HG03354 (cell line): Measurements from ENCODE around the gene GCK.

ENCODE experiments used
- ATAC-seq: cut with Tn5 transposase; IDR thresholded peaks from one replicate; pipeline ENCODE4 v1.9.1; 2021; ENCODE audit warnings: mild to moderate bottlenecking; ENCODE audit not compliant: unreplicated experiment, poor library complexity, severe bottlenecking

Gene GCK

DNA sequence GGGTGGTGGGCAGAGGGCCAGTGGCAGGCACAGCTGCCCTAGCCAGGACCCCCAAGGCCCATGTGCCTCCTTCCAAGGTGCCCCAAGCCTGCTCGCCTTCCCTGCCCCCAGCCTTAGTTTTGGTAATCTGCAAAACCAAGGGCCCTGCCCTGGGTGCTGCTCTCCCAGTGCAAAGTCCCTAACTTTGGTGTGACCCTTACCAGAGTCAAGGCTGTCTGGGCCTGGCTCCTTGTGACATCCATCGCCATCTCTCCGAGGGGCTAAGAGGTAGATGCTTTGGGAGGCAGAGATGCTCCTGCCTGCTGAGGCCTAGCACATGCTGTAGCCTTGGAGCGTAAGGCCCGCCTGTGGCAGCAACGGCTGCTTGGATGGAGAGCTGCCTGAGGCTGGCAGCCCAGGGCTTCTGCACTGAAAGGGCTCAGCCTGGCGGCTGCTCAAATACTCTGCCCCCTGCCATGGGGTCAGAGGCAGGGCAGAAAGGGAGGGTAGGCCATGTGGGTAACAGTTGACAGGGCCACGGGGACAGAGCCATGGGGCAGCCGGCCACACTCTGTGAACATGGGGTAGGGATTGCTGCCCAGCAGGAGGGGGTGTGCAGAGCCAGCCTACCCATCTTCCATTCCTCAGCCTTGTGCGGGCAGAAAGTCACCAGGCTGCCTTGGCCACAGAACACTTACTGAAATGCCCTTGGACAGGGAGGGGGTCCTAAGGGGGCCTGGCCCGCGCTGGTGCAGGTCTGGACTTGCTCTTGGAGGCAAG, 30.2 kb downstream of the GCK start:
- ATAC-seq: no peak

DNA sequence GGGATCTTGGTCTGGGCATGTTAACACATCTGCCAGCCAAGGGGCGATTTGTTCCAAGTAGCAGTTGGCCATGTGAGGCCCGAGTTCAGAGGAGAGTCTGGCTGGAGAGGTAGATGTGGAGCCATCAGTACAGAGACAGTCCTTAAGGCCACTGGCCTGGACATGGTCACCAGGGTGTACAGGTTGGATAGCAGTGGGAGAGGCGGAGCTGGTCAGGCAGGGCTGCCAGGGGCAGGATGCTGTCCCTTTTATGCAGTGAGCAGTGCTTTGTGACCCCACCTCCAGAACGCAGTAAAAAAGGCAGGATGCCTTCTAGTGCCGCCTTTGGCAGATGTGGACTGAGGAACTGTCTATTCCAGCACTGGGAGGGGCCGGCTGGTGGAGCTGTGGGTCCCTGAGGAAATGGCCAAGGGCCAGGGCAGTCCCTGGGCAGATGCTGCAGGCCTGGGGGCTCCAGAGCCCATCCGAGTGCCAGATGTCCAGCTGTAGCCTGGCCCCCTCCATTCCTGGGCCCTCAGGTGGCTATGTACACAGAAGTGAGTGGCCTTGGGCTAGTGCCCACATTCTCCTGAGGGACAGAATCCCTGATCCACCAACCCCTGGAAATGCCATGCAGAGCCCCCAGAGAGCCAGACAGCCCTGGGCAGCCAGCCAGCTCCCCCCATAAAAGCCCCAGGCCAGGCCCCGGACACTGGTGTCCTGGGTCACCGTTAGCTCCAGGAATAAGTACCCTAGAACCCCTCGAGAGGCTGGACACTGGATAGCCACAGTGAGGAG, 31.0 kb downstream of the GCK start:
- ATAC-seq: no peak

DNA sequence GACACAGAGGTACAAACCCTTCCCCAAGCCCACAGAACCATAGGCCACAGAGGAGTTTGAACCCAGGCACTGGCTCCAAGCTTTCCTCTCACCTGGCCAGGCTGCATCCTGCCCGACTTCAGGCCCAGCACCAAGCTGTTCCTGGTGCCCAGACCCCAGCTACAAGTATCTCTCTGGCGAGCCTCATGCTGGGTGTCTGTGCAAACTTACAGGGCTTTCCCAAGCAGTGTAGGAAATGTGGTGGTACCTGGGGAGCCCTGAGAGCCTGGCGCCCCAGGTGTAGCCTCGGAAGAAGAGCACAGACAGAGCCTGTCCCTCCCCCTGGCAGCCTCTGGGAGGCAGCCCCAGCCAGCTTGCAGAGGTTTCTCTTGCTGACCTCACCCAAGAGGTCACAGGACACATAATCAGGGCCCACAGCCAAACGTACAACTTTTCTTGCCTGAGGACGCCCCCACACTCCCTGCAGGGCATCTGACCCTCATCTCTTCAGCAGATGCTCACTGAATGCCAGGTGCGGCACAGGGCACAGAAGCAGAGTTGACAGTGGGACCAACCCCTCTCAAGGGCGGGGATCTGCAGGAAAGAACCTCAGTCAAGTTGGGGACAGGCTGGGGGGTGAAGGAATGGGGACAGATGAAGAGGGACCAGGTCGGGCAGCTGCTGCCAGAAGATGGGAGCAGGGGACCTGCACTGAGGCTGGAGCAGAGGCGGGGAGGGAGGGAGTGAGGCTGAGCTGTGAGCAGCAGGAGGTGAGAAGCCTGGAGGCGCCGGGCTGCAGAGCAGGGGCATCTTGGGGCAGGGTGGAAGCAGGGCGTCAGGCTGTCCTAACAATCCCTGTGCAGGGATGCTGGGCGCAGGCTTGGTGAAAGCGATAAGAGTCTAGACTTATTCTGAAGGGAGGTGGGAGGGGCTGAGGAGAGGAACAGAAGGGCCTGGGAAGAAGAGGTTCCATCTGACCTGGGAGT, 31.8 kb downstream of the GCK start:
- no peak for ATAC-seq

DNA sequence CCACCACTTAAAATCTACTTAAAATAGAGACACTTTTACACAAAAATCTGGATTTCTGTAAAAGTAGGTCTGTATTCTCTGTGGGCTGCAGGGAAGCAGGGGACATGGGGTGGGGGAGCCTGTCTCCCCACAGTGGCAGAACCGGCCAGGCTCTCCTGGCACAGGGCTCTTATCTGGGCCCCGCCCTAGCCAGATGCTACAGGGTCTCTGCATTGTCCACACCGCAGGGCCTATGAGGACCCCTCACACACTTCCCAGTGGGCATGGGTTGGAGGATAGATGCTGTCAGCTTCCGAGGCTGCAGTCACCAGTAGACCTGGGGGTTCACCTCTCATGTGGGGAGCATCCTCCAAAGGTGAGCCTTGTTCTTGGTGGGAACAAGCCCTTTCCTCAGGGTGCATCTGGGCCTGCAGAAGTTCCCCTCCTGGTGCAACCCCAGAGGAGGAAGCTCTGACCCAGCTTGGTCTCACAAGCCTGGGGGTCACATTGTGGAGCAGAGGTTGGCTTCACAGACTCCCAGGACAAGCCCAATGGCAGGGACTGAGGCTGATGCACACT, 32.7 kb downstream of the GCK start:
- no peak for ATAC-seq

DNA sequence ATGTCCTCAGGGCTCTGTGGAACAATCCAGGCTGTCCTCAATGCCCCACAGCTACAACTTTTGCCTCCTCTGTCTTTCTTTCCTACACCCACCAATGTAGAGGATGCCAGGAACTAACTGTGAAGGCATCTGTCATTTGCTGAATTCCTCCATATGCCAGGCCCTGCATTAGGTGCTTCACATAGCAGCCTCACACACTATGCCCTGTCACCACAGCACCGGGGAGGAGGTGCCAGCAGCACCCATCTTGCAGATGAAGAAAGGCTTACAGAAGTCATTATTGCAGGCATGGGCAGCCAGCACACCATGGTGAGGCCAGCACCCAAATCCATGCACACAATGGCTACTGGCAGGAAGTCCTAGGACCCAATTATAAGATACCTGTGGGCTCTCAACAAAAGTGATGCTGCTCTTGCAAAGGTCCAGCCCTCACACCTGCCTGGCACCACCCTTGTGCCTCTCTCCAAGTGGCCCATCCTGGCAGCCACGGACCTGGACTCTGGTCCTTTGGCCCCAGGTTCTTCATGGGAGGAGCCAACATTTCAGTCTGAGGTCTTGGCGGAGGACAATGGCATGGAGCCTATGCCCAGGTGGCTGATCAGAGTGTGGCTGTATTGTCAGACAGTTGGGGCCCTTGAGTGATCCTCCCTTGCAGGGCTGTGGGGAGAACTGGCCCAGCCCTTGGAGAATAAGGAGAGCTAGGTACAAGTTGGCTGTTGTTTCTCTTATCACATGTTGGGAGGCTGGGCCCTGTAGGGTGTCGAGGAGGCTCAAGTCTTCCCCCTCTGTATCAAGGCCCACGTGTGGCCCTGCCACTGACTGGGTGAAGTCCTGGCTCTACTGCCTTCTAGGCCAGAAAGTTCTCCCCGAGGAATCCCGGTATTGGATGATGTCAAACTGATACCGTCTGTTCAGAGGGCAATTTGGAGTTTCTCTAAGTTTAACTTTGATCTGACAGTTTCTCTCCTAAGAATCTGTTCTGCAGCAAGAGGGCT, 33.8 kb downstream of the GCK start:
- no peak for ATAC-seq

DNA sequence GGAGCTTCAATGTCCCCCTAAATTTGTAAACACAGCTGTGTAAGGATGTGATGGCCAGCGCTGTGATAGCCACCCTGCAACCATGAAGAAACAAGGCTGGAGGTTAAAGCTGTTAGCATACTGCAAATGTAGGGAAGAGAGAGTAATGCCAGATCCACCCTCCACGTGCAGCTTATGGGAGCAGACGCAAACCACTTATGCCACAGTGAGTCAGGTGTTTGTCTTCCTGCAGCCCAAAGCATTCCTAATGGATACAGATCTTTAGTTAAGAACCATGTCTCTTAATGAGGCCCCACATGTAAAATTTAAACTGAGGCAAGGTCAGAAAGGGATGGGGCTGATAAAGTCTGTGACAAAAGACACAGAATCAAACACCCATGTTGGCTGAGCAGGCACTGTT, 34.5 kb downstream of the GCK start:
- no peak for ATAC-seq

DNA sequence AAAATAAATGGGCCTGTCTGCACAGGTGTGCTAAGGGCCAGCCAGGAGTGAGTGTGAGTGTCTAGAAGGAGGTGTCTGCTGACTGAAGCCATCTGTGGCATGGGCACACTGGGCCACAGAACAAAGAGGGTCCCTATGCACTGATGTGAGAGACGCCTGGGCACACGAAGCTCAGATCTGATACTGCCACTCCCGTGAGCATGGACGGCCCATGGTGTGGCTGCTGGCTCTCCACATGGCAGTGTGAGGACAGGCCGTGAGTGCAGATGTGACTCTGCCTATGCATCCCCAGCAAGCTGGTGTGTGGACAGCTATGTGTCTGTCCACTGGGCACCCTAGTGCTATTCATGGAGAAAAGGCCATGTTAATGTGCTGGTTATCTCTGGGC, 35.3 kb downstream of the GCK start:
- no peak for ATAC-seq

DNA sequence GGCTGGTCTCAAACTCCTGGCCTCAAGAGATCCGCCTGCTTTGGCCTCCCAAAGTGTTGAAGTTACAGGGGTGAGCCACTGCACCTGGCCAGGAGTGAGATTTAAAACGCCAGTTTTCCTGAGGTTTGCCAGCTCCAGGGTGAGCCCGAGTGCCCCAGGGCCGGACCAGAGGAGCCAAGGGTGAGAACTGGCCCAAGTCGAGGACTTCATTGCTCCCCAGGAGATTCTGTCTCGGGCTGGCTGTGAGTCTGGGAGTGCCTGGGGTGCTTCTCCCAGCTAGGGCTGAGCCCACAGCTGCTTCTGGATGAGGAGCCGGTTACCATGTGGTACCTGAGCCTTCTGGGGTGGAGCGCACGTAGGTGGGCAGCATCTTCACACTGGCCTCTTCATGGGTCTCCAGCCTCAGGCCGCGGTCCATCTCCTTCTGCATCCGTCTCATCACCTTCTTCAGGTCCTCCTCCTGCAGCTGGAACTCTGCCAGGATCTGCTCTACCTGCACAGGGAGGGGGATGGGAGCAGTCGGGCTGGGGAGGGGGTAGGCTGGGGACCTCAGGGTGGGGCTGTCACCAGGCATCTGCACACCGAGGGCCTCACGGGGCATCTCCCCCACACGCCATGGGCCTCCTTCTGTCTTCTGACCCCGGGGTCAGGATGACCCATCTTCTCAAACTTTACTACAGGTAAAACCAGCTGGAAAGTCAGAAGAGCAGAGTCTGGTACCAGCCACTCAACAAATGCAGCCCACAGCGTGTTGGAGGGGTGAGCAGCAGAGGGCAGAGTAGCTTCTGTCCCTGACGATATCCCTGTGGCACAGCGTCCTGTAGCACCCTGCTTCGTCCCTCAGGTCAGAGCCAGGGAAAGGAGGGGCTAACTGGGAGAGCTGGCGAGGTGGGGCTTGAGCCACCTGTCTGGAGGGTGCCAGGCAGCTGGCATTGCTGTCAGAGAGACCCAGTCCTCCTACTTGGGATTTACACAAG, 36.0 kb downstream of the GCK start:
- ATAC-seq: no peak

DNA sequence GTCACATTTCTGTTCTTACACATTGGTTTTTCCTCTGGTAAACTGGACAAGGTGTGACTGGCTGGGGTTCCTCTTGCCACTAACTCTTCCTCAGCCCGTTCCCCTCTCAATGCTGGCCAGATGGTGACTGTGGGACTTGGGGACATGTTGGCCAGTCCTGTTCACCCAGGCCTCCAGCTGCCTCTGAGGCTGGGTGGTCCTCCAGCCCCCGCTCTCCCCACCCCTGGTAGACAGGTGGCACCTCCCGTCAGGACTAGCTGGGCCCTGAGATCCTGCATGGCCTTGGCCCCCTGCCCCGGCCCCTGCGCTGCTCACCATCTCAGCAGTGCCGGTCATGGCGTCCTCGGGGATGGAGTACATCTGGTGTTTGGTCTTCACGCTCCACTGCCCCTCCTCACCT, 37.3 kb downstream of the GCK start:
- no peak for ATAC-seq

DNA sequence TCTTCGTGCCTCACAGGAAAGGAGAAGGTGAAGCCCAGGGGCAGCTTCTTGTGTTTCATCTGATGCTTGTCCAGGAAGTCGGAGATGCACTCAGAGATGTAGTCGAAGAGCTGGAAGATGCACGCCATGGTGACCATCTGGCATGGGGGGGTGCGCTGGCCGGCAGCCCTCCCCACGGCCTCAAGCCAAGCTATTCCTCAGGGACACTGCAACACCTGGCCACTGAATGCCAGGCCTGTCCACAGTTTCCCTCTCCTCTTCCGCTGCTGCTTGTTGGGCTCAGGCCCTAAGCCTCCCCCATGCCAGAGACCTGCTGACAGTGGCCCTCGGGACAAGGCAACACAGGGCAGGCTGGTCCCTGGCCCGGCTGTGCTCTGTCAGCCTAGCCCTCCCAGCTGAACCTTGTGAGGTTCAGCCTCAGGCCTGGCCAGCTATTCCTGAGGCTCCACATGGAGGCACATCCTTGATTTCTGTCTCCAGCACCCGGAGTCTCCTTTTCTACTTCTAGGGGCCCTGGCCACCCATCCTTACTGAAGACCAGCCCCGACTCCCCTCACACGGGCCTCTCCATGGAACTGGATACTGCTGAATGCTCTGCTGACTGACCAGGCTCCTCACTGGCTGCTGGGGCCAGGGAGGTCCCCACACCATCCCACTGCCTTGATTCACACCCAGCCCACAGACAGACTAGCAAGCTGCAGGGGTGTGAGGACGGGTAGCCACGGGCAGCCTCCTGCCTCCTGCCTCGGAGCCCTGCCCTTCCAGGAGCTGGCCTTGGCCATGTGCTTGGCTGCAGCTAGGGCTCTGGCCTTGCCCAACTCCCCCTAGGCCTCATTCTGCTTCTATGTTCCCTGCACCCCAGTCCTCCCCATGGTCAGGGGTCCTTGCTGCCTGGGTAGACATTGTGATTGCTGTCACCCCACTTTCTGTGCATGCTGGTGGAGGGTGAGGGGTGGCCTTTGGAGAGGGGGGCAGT, 38.0 kb downstream of the GCK start:
- no peak for ATAC-seq

DNA sequence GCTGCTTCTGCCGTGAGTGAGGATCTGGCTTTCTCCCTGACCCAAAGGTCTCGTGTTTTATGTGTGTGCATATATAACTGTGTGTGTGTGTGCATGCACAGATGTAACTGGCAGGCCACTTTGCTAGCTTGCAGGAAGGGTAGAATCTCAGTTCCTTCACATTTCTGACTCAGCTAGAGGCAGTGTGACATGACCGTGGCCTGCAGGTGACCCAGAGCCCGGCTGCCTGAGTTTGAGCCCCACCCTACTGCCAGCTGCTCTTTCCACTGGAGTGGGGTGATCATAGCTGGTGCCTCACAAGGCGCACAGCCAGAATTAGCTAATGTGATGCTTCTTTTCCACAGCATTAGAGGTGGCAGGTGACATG, 38.8 kb downstream of the GCK start:
- peak; percentile 69 for ATAC-seq

DNA sequence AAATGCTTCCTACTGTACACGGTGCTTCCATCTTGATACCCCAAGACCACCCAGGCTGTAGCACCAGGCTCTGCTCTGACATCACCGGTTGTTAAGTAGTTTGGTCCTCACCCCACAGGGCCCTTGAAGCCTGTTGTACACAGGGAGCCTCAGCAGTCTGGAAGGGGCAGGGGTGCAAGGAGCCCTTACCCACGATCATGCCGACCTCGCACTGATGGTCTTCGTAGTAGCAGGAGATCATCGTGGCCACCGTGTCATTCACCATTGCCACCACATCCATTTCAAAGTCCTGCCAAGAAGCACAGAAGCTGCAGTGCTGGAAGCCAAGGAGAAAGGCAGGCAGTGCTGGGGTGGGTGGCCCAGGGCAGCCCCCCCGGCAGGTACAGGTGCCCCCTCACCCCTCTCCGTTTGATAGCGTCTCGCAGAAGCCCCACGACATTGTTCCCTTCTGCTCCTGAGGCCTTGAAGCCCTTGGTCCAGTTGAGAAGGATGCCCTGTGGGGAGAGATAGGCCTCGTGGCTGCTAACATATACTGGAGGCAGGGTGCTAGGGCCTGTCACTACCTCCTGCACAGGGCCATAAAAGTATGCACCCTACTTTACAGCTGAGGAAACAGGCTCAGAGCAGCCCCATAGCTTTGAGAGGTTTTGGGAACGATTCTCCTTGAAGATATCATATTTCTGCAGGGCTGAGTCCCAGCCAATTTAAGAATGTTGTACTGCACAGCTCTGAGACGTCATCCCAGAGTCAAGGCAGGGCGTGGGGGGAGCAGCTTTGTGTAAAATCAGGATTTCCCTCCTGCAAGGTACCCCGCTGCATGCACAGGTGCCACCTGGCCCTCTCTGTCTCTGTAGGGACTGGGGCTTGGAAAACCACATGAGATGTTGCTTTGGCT, 39.4 kb downstream of the GCK start:
- ATAC-seq: peak; percentile 4

DNA sequence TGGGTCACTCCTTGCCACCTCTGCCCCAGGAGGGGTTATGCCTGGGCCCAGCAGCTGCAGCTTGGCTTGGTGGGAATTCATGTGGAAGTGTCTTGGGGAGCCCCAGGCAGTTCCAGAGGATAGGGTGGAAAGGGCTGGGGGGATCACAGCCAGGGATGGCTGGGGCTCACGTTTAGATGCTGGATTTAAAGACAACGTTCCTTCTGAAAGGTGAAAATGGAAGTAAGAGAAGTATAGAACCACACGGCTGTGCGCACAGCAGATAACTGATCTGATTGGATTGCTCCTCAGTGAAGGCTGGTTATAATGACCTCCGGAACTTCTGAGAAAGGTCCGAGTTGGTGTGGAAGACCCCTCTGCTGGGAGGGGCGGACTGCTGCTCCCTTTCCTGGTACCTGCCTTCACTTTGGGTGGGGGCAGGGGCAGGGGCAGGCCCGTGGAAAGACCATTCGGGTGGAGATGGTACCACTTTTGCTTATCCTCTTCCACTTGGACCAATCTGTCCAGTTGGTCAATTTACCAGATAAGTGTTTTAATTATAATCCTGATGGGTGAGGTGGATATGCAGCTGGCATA, 40.2 kb downstream of the GCK start:
- ATAC-seq: no peak

DNA sequence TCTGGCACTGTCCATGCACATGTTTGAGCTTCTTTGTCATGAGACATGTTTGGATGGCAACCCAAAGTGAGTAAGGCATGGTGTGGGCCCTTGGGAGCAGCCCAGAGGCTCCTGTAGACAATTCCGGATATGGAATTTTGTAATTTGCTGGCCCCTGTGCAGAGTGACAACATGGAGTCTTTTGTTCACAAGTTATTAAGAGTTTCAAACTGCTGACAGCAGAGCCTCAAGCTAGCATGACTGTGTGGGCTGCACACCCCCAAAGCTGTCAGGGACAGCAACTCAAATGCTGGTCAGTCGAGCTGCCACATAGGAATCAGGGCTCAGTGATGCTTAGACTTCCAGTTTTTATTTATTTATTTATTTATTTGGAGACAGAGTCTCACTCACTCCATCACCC, 41.1 kb downstream of the GCK start:
- no peak for ATAC-seq
